ENCODE data around the gene TRMT112.
A peak's percentile ranks its signal among the peaks of the same experiment; 100 is the strongest.

Gene TRMT112

GRCh38 chr11:64306563-64306875 lies 10.8 kb downstream of the TRMT112 start:
- no peak for DNase-seq

- DNase-seq = no peak
Measured at GRCh38 chr11:64305691-64306562, 11.4 kb downstream of the TRMT112 start.

- peak; percentile 98 for DNase-seq
Measured at GRCh38 chr11:64305075-64305690, 12.2 kb downstream of the TRMT112 start, which contains the start of gene ESRRA. Gene ESRRA, plus strand, starts transcription at chr11:64305524. Its CDS starts 1,656 bp downstream, at chr11:64307180.

GRCh38 chr11:64304316-64305072 lies 12.9 kb downstream of the TRMT112 start:
- DNase-seq = peak; percentile 64

GRCh38 chr11:64304032-64304315 lies 13.4 kb downstream of the TRMT112 start:
- DNase-seq = no peak

- DNase-seq = no peak
Measured at GRCh38 chr11:64303109-64304031, 14.0 kb downstream of the TRMT112 start.

GRCh38 chr11:64299847-64300648 lies 17.3 kb downstream of the TRMT112 start, which contains the start of gene CATSPERZ:
Gene CATSPERZ, plus strand, starts transcription at chr11:64300358. Its CDS starts 53 bp downstream, at chr11:64300411.
- no peak for DNase-seq

GRCh38 chr11:64298966-64299846 lies 18.2 kb downstream of the TRMT112 start:
- no peak for DNase-seq

- no peak for DNase-seq
Measured at GRCh38 chr11:64297699-64298358, 19.5 kb downstream of the TRMT112 start.

GRCh38 chr11:64296830-64297698 lies 20.3 kb downstream of the TRMT112 start:
- no peak for DNase-seq

- no peak for DNase-seq
Measured at GRCh38 chr11:64296236-64296635, 21.1 kb downstream of the TRMT112 start.

GRCh38 chr11:64295760-64296159 lies 21.6 kb downstream of the TRMT112 start:
- no peak for DNase-seq

- no peak for DNase-seq
Measured at GRCh38 chr11:64294774-64295173, 22.6 kb downstream of the TRMT112 start.

GRCh38 chr11:64292460-64293254 lies 24.7 kb downstream of the TRMT112 start:
- no peak for DNase-seq

GRCh38 chr11:64291752-64292459 lies 25.5 kb downstream of the TRMT112 start:
- no peak for DNase-seq

- DNase-seq = no peak
Measured at GRCh38 chr11:64291262-64291751, 26.1 kb downstream of the TRMT112 start, which contains the start of gene KCNK4. Gene KCNK4, plus strand, starts transcription at chr11:64291302. Its CDS starts 1,717 bp downstream, at chr11:64293019.
